ENCODE measurements around the gene PCDHGB4.
"Not testable (repeated sequence)": the region's sequence is repeated elsewhere in the genome, so short reads cannot be mapped to it uniquely, and the experiment has no call there.

DNA sequence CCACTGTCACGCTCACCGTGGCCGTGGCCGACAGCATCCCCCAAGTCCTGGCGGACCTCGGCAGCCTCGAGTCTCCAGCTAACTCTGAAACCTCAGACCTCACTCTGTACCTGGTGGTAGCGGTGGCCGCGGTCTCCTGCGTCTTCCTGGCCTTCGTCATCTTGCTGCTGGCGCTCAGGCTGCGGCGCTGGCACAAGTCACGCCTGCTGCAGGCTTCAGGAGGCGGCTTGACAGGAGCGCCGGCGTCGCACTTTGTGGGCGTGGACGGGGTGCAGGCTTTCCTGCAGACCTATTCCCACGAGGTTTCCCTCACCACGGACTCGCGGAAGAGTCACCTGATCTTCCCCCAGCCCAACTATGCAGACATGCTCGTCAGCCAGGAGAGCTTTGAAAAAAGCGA lies 45.2 kb downstream of the PCDHGB4 start:
- TF ChIP-seq, protein P1, sequence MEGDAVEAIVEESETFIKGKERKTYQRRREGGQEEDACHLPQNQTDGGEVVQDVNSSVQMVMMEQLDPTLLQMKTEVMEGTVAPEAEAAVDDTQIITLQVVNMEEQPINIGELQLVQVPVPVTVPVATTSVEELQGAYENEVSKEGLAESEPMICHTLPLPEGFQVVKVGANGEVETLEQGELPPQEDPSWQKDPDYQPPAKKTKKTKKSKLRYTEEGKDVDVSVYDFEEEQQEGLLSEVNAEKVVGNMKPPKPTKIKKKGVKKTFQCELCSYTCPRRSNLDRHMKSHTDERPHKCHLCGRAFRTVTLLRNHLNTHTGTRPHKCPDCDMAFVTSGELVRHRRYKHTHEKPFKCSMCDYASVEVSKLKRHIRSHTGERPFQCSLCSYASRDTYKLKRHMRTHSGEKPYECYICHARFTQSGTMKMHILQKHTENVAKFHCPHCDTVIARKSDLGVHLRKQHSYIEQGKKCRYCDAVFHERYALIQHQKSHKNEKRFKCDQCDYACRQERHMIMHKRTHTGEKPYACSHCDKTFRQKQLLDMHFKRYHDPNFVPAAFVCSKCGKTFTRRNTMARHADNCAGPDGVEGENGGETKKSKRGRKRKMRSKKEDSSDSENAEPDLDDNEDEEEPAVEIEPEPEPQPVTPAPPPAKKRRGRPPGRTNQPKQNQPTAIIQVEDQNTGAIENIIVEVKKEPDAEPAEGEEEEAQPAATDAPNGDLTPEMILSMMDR (IDR thresholded peaks at IDR 0.05), result not testable (repeated sequence)
- TF ChIP-seq POLR2A (IDR thresholded peaks at IDR 0.05), result not testable (repeated sequence)

Data from thyroid gland (tissue), 4 donors.